Central memory CD4-positive, alpha-beta T cell (primary cell): ENCODE data around the gene CCDC136.

Source experiments
- DNase-seq: peaks from one replicate; pipeline ENCODE4 v3.0.0; 2022

CCDC136 gene

DNA sequence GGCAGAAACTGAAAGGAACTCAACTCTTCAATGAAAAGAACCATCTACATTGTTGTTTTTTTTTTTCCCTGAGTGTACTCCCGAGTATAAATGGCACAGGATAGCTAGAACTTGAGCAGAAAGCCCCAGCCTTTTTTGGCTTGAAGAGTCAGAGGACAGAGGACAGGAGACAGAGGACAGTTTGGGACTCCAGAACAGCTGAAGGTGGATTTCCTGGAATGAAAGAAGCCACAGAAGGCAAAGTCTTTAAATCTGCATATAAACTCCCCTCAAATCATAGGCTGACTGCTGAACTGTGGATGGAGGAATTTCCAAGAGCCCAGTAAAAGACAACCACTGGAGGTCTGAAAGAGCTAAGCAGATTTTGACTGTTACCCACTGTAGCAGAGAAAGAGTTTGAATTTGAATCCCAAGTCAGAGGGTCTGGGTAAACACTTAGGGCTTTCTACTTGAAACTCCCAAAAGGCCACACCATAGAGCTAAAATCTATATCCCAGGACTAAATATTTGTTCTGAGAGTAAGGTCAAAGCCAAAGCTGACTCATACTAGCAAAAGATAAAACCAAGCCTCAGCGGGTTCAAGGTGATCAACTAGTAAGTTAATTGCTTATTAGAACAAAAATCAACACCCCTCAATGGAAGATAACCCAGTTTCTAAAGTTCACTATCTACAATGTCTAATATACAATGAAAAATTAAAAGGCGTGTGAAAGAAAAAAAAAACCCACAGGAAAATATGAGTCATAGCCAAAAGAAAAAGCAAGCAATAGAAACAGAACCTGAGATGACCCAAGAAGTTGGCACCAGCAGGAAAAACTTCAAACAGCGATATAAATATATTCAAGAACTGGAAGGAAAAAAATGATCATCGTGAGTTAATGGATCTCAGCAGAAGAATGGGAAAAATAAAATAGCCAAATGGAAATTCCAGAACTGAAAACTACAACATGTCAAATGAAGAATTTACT, 14.3 kb upstream of the CCDC136 start:
- DNase-seq = no peak

DNA sequence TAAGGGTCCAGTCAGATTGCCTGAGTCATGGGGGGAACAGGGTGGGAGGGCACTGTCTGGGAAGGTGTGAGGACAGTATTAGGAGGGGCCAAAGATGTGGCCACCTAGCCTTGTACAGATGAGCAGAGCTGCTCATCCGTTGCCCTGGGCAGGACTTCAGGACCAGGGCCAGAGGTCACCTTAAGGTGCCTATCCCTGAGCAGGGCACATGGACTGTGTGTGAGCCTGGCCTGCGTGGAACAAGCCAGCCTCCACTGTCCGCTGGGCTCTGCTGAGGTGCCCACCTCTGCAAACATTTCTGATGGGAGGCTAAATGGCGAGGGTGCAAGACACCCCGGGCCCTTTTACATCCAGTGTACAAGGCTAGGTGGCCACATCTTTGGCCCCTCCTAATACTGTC, 12.8 kb upstream of the CCDC136 start:
- DNase-seq = no peak

DNA sequence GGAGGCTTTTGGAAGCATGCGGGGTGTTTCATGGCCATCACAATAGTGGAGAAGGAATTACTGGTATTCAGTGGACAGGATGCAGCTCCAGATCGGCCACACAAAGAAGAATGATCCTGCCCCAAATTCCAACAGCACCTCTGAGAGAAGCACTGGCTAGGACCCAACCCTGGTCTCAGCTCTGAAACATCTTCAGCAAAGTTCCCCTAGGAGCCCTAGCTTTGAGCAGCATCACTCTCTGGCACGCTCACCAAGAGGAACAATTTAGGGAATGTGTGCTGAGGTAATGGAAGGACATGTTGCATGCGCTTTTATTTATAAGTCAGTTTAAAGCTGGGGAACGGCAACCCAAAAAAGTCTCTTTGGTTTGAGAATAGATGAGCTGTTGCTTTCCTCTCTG, 10.6 kb upstream of the CCDC136 start:
- DNase-seq = no peak

DNA sequence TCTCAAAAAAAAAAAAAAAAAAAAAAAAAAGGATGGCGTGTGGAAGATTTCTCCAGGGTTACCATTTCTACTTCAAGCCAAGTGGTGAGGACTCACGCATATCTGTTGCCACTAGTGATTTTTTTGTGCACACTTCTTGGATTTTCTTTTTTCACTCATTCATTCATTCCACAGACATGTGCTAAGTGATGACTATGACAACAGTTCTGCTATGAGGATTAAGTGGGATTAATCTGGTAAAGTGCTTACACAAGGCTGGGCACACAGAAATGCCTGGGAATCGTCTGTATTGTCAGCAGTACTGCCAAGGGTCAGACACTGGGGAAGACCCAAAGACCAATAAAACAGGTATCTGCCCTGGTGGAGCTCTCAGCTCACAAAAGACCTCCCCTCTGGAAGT, 9.9 kb upstream of the CCDC136 start:
- DNase-seq = no peak

DNA sequence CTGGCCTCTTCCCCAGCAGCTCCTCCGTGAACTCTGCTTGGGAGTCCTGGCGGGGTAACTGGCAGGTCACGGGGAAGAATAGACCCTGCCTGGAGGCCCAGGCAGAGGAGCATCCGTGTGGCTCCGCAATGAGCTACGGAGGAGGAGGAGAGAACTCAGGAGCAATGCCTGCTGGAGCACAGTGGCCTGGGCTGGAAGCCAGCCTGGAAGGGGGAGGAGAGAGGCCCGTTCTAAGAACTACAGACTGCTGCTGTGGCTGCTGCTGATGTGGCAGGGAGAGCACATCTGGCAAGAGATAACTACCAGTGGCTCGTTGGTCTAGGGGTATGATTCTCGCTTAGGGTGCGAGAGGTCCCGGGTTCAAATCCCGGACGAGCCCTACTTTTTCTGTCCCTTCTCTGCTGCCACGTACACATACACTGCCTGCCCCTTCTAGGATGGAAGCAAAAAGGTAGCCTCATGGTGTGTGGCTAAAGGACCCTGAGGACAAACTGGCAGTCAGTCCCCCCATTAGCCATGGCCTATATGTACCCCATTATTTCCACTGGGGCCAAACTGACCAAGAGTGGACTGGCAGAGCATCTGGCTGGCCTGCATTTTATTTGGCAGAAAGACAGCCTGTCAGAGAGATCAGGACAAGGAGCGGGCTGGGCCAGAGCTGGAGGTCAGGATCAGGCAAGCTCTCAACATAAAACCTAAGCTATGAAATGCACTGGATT, 8.5 kb upstream of the CCDC136 start:
- DNase-seq = no peak

DNA sequence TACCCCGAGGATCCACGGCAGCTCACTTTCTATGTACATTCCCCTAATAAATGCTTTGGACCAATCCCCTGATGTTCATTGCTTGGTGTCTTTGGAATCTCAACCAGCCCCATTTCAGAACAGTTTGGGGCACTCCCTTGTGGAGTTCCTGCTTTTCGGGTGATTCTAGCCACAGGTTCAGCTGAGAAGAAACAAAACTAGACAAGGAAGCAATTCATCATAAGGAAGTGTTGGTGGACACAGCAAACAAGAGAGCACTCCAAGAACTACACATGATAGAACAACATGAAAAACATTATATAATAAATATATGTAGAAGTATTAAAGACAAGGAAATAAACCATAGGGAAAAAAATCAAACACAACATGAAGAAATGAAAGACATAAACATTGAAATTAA, 6.0 kb upstream of the CCDC136 start:
- DNase-seq = no peak

DNA sequence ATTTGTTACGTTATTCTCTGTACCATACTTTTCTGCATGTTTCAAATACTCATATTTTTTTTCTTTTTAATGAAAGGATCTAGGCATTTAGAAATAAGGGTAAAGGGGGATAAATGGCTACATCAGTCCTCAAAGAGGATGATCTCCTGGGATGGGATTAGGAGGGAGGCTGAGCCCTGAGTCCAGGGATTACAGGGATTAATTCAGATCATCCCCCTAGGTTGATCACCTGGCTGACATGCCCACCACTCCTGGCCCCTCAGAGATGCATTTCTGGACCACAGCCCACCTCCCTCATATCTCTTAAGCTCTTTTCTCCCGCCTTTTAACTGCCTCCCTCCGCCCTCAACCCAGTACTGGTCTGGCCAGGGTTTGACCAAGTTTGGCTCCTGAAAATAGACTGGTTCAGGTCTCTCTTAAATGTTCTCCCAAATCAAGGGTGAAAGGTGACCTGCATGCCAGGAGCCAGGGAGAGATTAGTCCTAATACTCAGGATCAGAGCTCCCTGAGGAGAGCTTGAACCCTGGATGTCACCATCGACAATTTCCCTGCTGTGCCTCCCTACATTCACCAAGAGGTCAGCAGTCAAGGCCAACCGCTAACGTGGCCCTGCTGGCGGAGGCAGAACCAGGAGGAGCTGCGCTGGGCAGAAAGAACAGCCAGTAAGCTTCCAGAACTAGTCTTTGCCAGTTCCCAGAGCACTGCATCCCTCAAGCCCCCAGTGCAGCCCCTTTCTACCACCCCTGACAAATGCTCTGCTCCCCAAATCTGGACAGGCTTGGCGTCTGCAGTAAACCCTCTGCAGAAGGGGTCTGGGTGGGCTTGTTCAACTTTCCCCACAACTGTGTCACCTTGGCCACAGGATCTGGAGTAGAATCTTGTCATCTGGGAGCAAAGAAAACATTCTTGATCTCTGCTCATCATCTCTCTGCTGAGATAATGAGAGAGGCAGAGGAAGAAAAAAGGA, 3.0 kb upstream of the CCDC136 start:
- DNase-seq = no peak

DNA sequence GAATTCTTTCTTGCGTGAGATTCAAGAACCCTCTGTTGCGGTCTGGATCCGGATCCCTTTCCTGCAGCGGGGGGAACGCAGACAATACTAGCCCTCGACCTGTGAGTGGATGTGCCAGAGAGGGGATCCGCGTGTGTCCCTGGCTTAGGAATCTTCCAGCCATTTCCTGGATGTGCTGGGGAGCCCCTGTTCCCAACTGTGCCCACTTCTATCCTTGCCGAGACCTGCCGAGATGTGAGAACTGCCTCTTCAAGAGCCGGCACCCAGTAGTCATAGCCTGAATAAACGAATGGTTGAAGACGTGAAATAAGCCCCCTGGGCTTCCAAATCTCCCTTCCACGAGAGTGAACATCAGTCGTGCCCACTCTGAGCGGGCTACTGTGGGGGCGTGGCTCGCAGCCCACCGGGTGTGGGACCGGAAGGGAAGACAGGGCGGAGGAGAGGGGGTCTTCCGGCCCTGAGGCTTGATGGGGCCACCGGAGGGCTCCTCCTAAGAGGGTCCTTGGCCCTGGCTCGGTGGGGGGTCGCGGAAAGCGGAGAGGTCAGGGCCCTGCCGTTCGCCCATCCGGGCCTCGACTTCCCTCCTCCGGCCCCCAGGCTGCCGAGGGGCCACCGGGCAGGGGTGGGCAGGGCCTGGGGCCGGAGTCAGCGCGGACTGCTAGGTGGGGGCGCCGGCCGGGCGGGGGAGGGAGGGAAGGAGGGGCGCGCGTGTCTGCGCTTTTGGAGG, 1.3 kb upstream of the CCDC136 start:
- no peak for DNase-seq

DNA sequence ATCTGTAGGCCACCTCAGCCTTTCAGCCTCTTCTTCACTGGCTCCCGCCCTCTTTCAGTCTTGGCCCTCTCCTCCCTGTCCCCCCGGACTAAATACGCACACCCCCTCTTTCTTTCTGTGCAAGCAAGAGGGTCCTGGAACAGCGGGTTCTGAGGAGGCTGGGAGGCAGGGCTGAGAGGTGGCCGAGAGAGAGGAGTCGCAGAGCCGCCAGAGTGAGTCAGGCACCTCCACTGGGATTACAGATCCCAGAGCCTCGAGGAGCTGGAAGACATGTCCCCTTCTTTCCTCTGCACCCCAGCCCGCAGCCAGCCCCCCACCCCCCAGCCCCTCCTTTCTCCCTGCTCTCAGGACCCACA, 182 bp downstream of the CCDC136 start:
- DNase-seq = no peak

DNA sequence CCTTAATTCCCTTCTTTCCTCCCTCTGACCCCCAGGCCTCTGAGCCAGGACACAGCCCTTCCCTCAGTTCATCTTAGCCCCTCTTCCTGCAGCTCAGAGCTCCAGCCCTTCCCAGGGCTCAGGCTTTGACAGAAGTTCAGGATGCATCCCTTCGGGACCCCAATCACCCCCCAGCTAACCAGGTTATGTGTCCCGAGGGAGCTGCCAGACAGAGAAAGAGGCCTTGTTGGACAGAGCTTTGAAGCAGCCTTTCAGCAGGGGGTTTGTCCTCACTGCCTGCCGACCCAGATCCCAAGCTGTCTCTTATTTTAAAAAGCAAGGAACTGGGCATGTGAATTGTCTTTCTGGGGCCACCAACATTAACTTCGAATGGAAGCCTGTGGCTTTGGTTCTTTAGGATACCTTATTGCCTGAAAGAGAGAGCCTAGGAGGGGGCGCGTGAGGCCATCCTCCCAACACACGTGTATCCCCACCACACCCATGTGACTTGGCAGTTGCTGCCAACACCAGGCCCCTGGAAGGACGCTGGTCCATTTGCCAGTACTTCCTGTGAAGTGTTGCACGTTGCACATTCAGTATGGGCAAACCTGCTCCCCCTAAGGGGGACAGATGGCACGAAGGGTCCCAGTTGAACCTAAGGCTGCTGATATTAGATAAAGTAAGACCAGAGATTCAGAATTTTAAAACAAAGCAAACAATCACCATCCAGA, 858 bp downstream of the CCDC136 start:
- DNase-seq = no peak

DNA sequence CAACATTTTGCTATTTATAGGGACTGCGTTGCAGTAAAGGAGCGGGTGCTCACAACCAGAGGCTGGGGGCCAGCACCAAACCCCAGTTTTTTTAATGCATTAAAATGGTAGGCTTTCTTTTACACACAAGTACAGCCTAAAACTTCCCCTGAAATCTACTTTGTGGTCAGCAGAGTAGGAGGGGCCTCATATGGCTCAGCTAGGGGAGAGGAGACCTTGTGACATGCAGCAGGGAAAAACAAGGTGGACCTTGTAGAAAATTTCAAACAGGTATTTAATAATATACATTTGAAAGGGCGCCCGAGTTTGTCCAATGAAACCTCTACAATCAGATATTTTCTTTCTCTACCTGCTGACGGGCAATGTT, 1.4 kb downstream of the CCDC136 start:
- no peak for DNase-seq

DNA sequence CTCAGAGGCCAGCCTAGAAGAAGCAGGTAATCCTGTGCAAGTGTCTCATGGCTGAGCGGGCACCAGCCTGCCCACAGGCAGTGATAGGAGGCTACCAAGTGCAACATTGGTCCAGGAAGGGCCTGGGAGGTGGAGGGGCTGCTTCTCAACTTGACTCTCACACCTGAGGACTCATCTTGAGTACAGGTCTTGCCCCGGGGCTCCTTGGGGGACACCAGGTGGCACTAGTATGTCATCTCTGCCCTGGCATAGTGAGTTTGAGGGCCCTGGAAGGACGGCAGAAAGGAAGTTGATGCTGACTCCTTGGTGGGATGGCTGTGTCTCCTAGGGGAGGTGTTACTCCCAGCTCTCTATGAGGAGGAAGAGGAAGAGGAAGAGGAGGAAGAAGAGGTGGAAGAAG, 2.3 kb downstream of the CCDC136 start:
- no peak for DNase-seq

DNA sequence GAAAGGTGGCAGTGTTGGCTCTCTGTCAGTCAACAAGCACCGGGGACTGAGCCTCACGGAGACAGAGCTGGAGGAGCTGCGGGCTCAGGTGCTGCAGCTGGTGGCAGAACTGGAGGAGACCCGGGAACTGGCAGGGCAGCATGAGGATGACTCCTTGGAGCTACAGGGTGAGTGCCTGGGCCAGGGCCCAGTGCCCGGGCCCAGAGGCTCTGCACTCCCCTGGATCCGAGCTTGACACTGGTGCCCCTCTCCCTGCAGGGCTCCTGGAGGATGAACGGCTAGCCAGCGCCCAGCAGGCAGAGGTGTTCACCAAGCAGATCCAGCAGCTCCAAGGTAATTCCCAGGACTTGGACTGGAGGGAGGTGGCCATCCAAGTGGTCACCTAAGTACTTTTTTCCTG, 2.7 kb downstream of the CCDC136 start:
- no peak for DNase-seq

DNA sequence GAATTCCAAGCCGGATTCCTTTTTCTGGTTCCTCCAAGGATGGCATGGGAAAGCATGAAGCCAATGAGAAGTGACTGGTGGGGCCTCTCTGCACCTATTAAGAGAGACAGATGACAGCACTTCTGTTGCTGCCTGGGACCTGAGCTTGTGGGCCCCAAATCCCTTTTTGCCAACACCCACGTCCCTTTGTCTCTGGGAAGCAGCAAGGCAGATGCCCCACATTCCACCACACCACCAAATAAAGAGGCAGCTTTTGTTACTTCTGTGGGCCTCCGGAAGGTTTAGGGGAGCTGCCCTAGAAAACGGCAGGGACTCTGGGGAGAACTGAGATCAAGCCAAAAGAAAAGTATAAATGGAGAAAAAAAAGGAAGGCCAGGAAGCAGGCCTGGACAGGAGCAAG, 3.4 kb downstream of the CCDC136 start:
- DNase-seq = no peak

DNA sequence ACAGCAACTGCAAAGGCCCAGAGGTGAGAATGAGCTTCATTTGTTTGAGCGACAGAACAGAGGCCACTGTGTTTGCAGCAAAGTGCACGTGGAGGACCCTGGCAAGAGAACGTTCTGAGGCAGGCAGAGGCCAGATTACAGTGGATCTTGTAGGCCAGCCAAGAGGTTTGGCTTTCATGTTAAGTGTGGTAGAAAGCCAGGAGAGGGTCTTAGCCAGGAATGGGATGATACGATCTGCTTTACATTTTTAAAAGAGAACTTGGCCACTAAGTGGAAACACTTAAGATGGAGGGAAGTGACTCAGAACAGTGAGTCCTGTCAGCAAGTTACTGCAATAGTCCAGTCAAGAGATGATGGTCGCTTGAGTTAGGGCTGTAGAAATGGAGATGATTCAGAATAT, 4.6 kb downstream of the CCDC136 start:
- no peak for DNase-seq

DNA sequence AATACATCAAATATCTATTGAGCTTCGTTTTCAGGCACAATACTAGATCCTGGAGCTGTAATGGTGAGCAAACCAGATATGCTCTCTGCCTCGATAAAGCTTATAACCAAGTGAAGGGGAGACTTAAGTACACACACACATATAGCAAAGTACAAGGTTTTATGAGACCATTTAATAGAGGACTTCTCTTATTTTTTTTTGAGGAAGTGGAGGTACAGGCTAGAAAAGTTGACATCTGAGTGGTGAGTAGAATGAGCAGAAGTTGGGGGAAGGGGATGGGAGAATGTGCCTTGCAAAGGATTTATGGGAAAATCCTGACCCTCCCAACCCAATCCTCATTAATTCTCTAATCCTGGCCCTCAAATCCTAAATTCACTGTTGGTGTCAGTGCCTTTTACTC, 7.7 kb downstream of the CCDC136 start:
- no peak for DNase-seq

DNA sequence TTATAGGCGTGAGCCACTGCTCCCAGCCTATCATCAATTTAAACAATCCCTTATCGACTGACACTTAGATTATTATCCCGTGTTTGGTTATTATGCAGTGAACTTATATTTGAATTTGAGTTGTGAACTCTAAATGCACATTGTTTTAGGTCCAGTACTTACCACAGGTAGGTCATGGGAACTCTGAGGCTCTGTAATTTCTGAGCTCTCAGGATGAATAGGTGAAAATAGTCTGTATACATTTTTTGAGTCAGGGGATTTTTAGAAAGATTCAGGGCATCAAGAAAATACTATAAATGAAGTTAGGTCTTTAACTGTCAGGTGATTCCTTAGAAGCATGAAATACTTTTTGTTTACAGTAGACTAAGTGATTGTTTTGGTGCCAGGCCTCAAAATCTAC, 8.8 kb downstream of the CCDC136 start:
- no peak for DNase-seq

DNA sequence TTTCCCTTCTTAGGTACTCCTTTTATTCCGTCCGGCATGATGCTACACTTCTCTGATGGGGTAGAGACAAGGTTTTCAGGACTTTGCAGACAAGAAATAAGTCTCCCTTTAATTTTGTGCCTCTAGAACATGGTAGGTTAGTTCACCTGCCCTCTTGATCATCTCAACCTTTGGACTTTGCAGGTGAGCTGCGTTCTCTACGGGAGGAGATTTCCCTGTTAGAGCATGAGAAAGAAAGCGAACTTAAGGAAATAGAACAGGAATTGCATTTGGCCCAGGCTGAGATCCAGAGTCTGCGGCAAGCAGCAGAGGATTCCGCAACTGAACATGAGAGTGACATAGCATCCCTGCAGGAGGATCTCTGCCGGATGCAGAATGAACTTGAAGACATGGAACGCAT, 9.2 kb downstream of the CCDC136 start:
- DNase-seq = no peak

DNA sequence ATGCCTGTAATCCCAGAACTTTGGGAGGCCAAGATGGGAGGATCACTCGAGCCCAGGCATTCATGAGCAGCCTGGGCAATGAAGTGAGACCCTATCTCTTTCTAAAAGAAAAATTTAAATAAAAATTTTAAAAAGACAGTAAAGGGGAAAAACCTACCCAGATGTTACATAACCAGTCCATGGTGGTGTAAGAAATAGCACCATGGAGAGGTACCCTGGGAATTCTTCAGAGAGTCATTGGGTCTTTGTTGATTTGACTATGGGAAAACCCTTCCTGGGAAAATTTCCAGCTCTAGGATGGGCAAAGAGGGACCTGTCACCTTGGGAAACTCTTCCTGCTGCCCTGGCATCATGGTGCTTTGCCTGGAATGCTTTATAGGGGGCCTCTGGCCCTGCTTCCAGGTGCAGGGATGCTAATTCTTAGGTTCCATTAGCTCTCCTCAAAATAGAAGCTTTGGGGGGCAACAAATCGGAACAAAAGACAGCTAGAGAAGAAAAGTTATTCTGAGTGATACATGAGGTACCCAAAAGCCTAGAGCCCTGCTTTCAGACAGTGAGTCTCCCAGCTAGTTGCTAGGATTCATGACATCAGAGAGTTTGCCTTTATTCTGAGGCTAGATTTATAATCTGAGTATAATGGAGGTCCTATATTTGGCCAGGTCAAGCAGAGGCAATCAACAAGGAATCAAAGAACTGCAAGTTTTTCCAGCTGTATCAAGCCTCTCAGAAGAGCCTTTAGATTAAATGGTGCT, 10.1 kb downstream of the CCDC136 start:
- no peak for DNase-seq

DNA sequence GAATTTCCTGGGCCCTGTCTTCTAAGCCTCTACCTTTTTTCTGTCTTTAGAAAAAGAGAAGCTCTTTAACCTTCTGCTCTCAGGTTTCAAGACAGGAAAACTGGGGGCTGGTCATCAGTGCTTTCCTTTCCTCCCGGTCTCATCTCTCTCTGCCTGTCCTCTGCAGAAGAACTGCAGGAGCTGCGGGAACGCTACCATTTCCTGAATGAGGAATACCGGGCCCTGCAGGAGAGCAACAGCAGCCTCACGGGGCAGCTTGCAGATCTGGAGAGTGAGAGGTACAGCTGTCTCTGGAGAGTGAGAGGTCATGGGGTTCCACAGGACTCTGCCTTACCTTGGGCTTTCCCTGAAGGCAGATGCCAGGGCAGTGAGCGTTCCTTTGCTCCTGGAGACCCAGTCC, 12.7 kb downstream of the CCDC136 start:
- DNase-seq = no peak

DNA sequence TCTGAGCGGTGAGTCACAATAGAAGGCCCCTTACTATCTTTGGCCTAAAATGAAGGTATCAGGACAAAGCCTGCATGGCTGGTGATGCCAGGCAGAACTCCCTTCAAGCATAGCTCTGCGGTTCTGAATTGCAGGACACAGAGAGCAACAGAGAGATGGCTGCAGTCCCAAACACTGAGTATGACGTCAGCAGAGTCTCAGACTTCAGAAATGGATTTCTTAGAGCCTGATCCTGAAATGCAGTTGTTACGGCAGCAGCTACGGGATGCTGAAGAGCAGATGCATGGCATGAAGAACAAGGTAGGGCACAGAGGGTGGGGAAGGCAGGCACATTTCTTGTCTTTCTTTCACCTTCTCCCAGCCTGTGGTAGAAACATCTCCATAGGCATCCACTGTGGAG, 13.5 kb downstream of the CCDC136 start:
- no peak for DNase-seq
